Heart left ventricle (tissue), 16 donors: ENCODE data around the gene SORCS2. TPM values are rescaled to one million over a fixed set of nuclear protein-coding genes. Genes with fewer than 3 reads are reported as not detected.

ENCODE experiments used
- ATAC-seq, 4 donors: fragments of 200-7000 bp; cut with Tn5 transposase; one replicate each; pipeline ENCODE4 v1.9.1; 2020 to 2022; ENCODE audit warnings: moderate library complexity in 4 of 4, mild to moderate bottlenecking in 3 of 4, moderate number of reproducible peaks in 1 of 4
- DNase-seq, 5 donors: peaks; one replicate each; pipeline ENCODE4 v3.0.0-alpha.2; 2020
- H3K27ac ChIP-seq, 12 donors: fragments of 200-600 bp; sonication (generic) in 4 of 12; one replicate each; pipeline versions ENCODE4 v1.5.0 to v1.8.0; 2016 to 2022; ENCODE audit warnings: mild to moderate bottlenecking in 2 of 12
- H3K27me3 ChIP-seq, 9 donors: fragments of 200-600 bp; sonication (generic) in 2 of 9; one replicate each; pipeline versions ENCODE4 v1.5.1 to v1.8.0; 2016 to 2022; ENCODE audit warnings: mild to moderate bottlenecking in 3 of 9
- H3K36me3 ChIP-seq, 9 donors: fragments of 200-600 bp; sonication (generic) in 2 of 9; one replicate each; pipeline versions ENCODE4 v1.5.0 to v1.8.0; 2018 to 2022; ENCODE audit warnings: mild to moderate bottlenecking in 2 of 9
- H3K4me1 ChIP-seq, 12 donors: fragments of 200-600 bp; sonication (generic) in 4 of 12; one replicate each; pipeline versions ENCODE4 v1.5.0 to v1.8.0; 2016 to 2022; ENCODE audit warnings: mild to moderate bottlenecking in 3 of 12
- H3K4me3 ChIP-seq, 12 donors: fragments of 200-600 bp; sonication (generic) in 4 of 12; one replicate each; pipeline versions ENCODE4 v1.5.0 to v1.8.0; 2017 to 2022; ENCODE audit warnings: mild to moderate bottlenecking in 9 of 12, moderate library complexity in 4 of 12
- H3K9me3 ChIP-seq, 12 donors: fragments of 200-600 bp; sonication (generic) in 4 of 12; one replicate each; pipeline versions ENCODE4 v1.5.0 to v1.8.0; 2016 to 2022; ENCODE audit warnings: mild to moderate bottlenecking in 1 of 12
- POLR2A ChIP-seq, 2 donors: fragments of 450-650 bp; IDR thresholded peaks; one replicate each; pipeline ENCODE4 v1.6.1; 2017; ENCODE audit warnings: antibody characterized with exemption in 2 of 2, mild to moderate bottlenecking in 2 of 2, moderate library complexity in 2 of 2
- WGBS, 4 donors: extraction: QIAGEN DNeasy Blood & Tissue Kit in 2 of 4; methylation state at CpG; one replicate each; pipeline versions ENCODE4 v1.1.5 to v1.1.7; 2013 to 2018; 5-methylcytosine and 5-hydroxymethylcytosine counted together
- intact Hi-C, 10 donors: fragments of 100-400 bp; cut with DNase I; formaldehyde crosslinking; loops; one replicate each; pipeline versions ENCODE4 v1.11.1 to v1.14.2; 2022
- polyA plus RNA-seq, 2 donors: library from polyadenylated mRNA; stranded (reverse); fragments of 200-250 nt; gene quantifications; one replicate each; pipeline ENCODE4 v1.2.3, GENCODE V29; 2013
- total RNA-seq, 9 donors: library from RNA; depleted of rRNA in 2 of 9; stranded (reverse); fragments of >200 nt in 2 of 9; fragmentation: NEBNext Ultra II Directional in 3 of 9; extraction: Animal tissue kit (Norgen Biotek cat#: 25700) in 3 of 9; gene quantifications; one replicate each; pipeline versions ENCODE4 v1.1.0 to v1.2.4, GENCODE V29; 2016 to 2023
- TF ChIP-seq, protein P1 (sequence below), 12 donors: fragments of 200-600 bp; sonication (generic) in 4 of 12; IDR thresholded peaks; one replicate each; pipeline versions ENCODE4 v1.5.0 to v1.8.0; 2018 to 2022; ENCODE audit warnings: antibody characterized with exemption in 12 of 12, mild to moderate bottlenecking in 5 of 12
- donor health status: ischemic (EF 13 %, LVEDD 7.1; RV severe dilation, severe dysfunction).
- donor health status: healthy with polysubstance abuse.
- donor health status: DM: no; HTN: yes; CAD: no.
- donor health status: DM: no; HTN: no; CAD: no.
- donor health status: ischemic (EF 25% LVEDD 6.9; RV normal size, moderate dysfunction).
- donor health status: ischemic (EF 25% LVEDD 5.7; RV mildly dilated, moderate dysfunction).
- donor health status: healthy.
- donor health status: DM: yes; HTN: yes; CAD: no.
- donor health status: ischemic (EF 35%, LVEDD 5.7; RV mildly dilated, moderate dysfunction).
- donor health status: nonischemic (EF 11% LVEDD 7.7; RV severe dilation, severe dysfunction).
- donor health status: DM: yes; HTN: yes; CAD: no.
- donor health status: PGD.
- donor health status: ischemic (EF 29% LVEDD 5.4; RV normal size, mild dysfunction).
- donor health status: nonischemic (EF 23%, LVEDD 6.1; RV moderate dilation, normal function).

The SORCS2 gene
- total and polyA plus RNA-seq, 11 donors = 0.28 to 5.5 (median 2.4) TPM

DNA sequence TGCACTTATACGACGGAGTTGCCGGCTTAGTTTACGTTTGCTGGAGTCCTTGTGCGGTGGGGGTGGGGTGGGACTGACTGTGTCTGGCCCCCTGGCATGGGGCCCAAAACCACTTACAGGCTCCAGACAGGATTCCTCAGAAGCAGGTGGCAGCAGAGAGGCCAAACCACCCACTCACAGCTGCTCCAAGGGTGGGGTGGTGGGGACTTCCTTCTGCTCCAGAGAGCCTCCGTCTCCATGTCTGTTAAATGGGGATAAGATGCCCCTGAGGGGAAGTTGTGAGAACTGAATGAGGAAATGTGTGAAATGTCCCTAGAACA, 205.7 kb downstream of the SORCS2 start:
- no peak overlapping the region for H3K4me3 ChIP-seq
- WGBS, 4 donors = 18 to 23% (median 21%) methylated on average over 6 of the region's 6 CpGs
- peaks cover 0 to 7% (median 0%) of the 10 kb centered on the region in 12 donors for H3K4me1 ChIP-seq
- H3K36me3 ChIP-seq = no peaks in the 10 kb centered on the region
- no peaks in the 10 kb centered on the region for H3K9me3 ChIP-seq
- peaks cover 0 to 3% (median 0%) of the 10 kb centered on the region in 9 donors for H3K27me3 ChIP-seq
- intact Hi-C loops = loop anchor here in 2 of 10 donors (10.0 kb wide), 2 partner anchors 93 to 203 kb away; partner anchors contain the start of gene SORCS2 (in 1 of the 2)
- peak; percentile 53 to 87 (median 74) for DNase-seq
- no peak overlapping the region for H3K27ac ChIP-seq
- ATAC-seq = peak; percentile 53 to 88 (median 76)
- no peak for TF ChIP-seq POLR2A (IDR thresholded peaks at IDR 0.05)
- TF ChIP-seq, protein P1, sequence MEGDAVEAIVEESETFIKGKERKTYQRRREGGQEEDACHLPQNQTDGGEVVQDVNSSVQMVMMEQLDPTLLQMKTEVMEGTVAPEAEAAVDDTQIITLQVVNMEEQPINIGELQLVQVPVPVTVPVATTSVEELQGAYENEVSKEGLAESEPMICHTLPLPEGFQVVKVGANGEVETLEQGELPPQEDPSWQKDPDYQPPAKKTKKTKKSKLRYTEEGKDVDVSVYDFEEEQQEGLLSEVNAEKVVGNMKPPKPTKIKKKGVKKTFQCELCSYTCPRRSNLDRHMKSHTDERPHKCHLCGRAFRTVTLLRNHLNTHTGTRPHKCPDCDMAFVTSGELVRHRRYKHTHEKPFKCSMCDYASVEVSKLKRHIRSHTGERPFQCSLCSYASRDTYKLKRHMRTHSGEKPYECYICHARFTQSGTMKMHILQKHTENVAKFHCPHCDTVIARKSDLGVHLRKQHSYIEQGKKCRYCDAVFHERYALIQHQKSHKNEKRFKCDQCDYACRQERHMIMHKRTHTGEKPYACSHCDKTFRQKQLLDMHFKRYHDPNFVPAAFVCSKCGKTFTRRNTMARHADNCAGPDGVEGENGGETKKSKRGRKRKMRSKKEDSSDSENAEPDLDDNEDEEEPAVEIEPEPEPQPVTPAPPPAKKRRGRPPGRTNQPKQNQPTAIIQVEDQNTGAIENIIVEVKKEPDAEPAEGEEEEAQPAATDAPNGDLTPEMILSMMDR (IDR thresholded peaks at IDR 0.05) = peak in 3 of 12 donors; percentile 11 to 25 (median 24)

DNA sequence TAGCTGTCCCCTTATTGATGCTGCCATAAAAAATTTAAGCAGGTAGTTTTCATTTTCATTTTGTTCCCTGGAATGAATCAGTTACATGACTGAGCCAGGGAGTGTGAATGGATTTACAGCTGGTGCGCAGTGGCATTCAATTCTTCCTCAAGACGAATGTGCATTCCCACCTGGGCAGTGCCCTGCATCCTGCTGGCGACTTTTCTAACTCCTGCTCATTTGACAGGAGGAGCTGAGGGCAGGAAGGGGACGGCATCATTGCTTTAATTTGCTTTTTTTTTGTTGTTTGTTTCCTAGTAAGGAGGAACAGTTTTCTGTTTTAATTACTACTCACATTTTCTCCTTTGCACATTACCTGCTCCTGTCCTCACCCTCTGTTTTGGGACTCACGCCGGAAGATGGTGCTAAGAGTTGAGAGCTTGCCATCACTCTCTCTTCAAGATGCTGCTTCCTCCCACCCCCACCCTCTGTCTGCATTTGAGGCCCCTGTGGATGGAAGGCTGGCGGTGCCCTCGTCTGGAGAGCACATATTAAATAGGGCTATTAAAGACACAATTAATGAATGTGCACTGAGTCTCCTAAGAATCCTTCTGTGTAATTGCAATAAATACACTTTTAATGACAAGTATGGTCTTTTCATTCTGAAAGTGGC, 206.6 kb downstream of the SORCS2 start:
- peaks cover 0 to 8% (median 1%) of the 10 kb centered on the region in 12 donors for H3K4me1 ChIP-seq

DNA sequence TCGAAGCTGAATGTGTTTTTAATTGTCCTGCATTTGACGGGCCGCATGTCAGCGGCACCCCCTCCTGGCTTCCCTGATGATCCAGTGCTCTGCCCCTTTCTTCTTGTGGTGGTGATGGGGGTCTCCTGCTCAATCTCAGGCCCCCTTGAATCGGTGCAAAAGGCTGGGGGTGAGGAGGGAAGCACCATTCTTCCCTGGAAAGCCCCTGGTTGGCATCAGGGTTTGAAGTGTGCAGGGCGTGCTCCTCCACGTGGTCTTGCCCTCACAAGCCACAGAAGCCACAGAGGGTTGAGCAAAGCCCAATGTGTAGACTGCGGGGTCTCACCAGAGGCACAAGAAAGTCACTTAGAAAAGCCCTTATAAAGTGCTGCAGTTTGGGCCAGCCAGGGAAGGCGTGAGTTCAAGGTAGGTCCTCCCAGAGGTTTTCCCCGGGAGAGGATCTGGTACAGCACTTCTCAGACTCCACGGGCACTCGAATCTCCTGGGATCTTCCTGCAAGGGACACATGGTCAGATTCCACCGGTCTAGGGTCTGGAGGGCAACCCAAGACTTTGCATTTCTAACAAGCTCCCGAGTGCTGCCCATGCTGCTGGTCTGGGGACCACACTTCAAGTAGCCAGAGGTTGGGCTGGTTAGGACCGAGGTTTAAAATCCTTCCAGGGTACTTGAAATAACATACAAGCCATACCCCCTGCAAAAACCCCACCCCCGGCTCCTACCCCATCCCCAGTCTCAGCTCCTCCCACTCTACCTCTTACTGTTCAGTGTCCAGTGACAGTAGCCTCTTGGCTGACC, 207.3 kb downstream of the SORCS2 start:
- peaks cover 0 to 2% (median 0%) of the 10 kb centered on the region in 9 donors for H3K27me3 ChIP-seq
- peaks cover 0 to under 1% (median 0%) of the 10 kb centered on the region in 12 donors for H3K9me3 ChIP-seq
- no peak overlapping the region for H3K27ac ChIP-seq
- H3K4me1 ChIP-seq = peaks cover 0 to 8% (median 1%) of the 10 kb centered on the region in 12 donors
- DNase-seq = peak in 2 of 5 donors; percentile 8 to 18
- ATAC-seq = no peak
- WGBS, 4 donors = 64 to 84% (median 80%) methylated on average over 16 of the region's 16 CpGs
- no peak overlapping the region for H3K4me3 ChIP-seq
- intact Hi-C loops = loop anchor here in 2 of 10 donors (10.0 kb wide), 2 partner anchors 95 to 205 kb away; partner anchors contain the start of gene SORCS2 (in 1 of the 2)
- TF ChIP-seq POLR2A (IDR thresholded peaks at IDR 0.05) = no peak
- TF ChIP-seq, protein P1 (IDR thresholded peaks at IDR 0.05) = no peak
- no peaks in the 10 kb centered on the region for H3K36me3 ChIP-seq

More for the DNA sequence above, 206.6 kb downstream of the SORCS2 start:
- intact Hi-C loops = loop anchor here in 2 of 10 donors (10.0 kb wide), 2 partner anchors 94 to 204 kb away; partner anchors contain the start of gene SORCS2 (in 1 of the 2)
- WGBS, 4 donors = 61 to 76% (median 73%) methylated on average over 8 of the region's 8 CpGs
- Histone ChIP-seq H3K27me3 (peaks cover 0 to 2% (median 0%) of the 10 kb centered on the region in 9 donors), H3K9me3 (no peaks in the 10 kb centered on the region), H3K4me3 (no peak overlapping the region), H3K27ac (no peak overlapping the region), H3K36me3 (no peaks in the 10 kb centered on the region)
- no peak for TF ChIP-seq POLR2A (IDR thresholded peaks at IDR 0.05)
- TF ChIP-seq, protein P1 (IDR thresholded peaks at IDR 0.05) = no peak
- DNase-seq (peak in 1 of 5 donors; percentile 5), ATAC-seq (no peak)
